B cell (primary cell): ENCODE measurements around the gene QRICH2. TPM values are rescaled to one million over a fixed set of nuclear protein-coding genes. Genes with fewer than 3 reads are reported as not detected.

Experiments used
- ATAC-seq: fragments of 200-7000 bp; cut with Tn5 transposase; one replicate; pipeline ENCODE4 v1.10.0; 2021; ENCODE audit warnings: low read depth, mild to moderate bottlenecking, moderate number of reproducible peaks, moderate library complexity
- CTCF ChIA-PET: fragments of 350-600 bp; sonication (Branson Sonifier 250); formaldehyde crosslinking; loops from one replicate; lab custom pipeline; 2021; ENCODE audit warnings: antibody characterized with exemption, inconsistent platforms; lab: Charles Lee
- POLR2A ChIA-PET: fragments of 350-600 bp; sonication (Branson Sonifier 250); formaldehyde crosslinking; loops from one replicate; lab custom pipeline; 2021; ENCODE audit warnings: antibody characterized with exemption; lab: Charles Lee
- DNase-seq: peaks from one replicate; pipeline ENCODE4 v3.0.0; 2013
- H2AFZ ChIP-seq: 2 replicates; pipeline ENCODE4 v1.6.1; 2012; ENCODE audit warnings: mild to moderate bottlenecking, low read depth, low read length; ENCODE audit not compliant: insufficient read depth, poor library complexity, severe bottlenecking
- H3K27ac ChIP-seq, 2 donors: 1 replicate in 1 of 2; 2 replicates in 1 of 2; pipeline ENCODE4 v1.5.1; 2012 to 2013; ENCODE audit warnings: low read length in 2 of 2, mild to moderate bottlenecking in 2 of 2, moderate library complexity in 1 of 2
- H3K27me3 ChIP-seq, 4 experiments: fragments of 200-600 bp in 1 of 4; sonication (generic) in 1 of 4; replicated peaks in 1 of 4; 1 replicate in 2 of 4; 2 replicates in 2 of 4; pipeline versions ENCODE4 v1.6.1 to v1.7.0; 2013 to 2016; ENCODE audit warnings: low read length in 3 of 4, mild to moderate bottlenecking in 2 of 4, mixed read lengths in 1 of 4, moderate library complexity in 1 of 4; ENCODE audit not compliant: insufficient read depth in 4 of 4, control insufficient read depth in 3 of 4; ENCODE audit errors: control extremely low read depth in 1 of 4
- H3K36me3 ChIP-seq, 2 experiments: replicated peaks in 1 of 2; 1 replicate in 1 of 2; 2 replicates in 1 of 2; pipeline versions ENCODE4 v1.6.1 to v1.7.1; 2013; ENCODE audit warnings: low read length in 1 of 2; ENCODE audit not compliant: insufficient read depth in 2 of 2, control insufficient read depth in 1 of 2; ENCODE audit errors: control extremely low read depth in 1 of 2, extremely low read depth in 1 of 2
- H3K4me1 ChIP-seq, 2 donors: fragments of 200-600 bp in 1 of 2; sonication (generic) in 1 of 2; 1 replicate in 1 of 2; 2 replicates in 1 of 2; pipeline versions ENCODE4 v1.5.1 to v1.6.1; 2013 to 2017; ENCODE audit warnings: low read length in 2 of 2; ENCODE audit not compliant: control insufficient read depth in 2 of 2, insufficient read depth in 2 of 2
- H3K4me2 ChIP-seq: replicated peaks from 2 replicates; pipeline ENCODE3; 2012; ENCODE audit warnings: mild to moderate bottlenecking, low read depth, low read length; ENCODE audit not compliant: poor library complexity, severe bottlenecking
- H3K4me3 ChIP-seq, 5 experiments: fragments of 200-600 bp in 1 of 5; sonication (generic) in 1 of 5; 1 replicate in 3 of 5; 2 replicates in 2 of 5; pipeline versions ENCODE4 v1.5.1 to v1.7.0; 2011 to 2016; ENCODE audit warnings: low read length in 4 of 5, mild to moderate bottlenecking in 4 of 5, low read depth in 2 of 5, control low read depth in 1 of 5, moderate library complexity in 1 of 5; ENCODE audit not compliant: insufficient read depth in 1 of 5; ENCODE audit errors: control extremely low read depth in 1 of 5, extremely low read depth in 1 of 5
- H3K79me2 ChIP-seq: fragments of 200-600 bp; sonication (generic); one replicate; pipeline ENCODE4 v1.6.0; 2016; ENCODE audit warnings: low read length; ENCODE audit not compliant: control insufficient read depth, insufficient read depth
- H3K9ac ChIP-seq: fragments of 200-600 bp; sonication (generic); 2 replicates; pipeline ENCODE4 v1.6.1; 2017; ENCODE audit warnings: mild to moderate bottlenecking, low read length, moderate library complexity
- H3K9me3 ChIP-seq, 3 donors: one replicate each; pipeline versions ENCODE4 v1.6.1 to v1.7.1; 2013; ENCODE audit warnings: low read length in 2 of 3; ENCODE audit not compliant: control insufficient read depth in 2 of 3, insufficient read depth in 1 of 3; ENCODE audit errors: control extremely low read depth in 1 of 3
- H4K20me1 ChIP-seq: 2 replicates; pipeline ENCODE4 v1.6.0; 2012; ENCODE audit warnings: mild to moderate bottlenecking, low read length; ENCODE audit not compliant: insufficient read depth, control insufficient read depth, poor library complexity, severe bottlenecking
- H3K27ac Mint-ChIP-seq: one replicate; pipeline ENCODE4 v1.8.0; 2021; ENCODE audit warnings: mixed read lengths
- H3K27me3 Mint-ChIP-seq: one replicate; pipeline ENCODE4 v1.8.0; 2021; ENCODE audit warnings: mixed read lengths
- H3K4me1 Mint-ChIP-seq: one replicate; pipeline ENCODE4 v1.8.0; 2021; ENCODE audit warnings: mixed read lengths
- H3K4me3 Mint-ChIP-seq: one replicate; pipeline ENCODE4 v1.8.0; 2021; ENCODE audit warnings: mixed read lengths
- H3K9me3 Mint-ChIP-seq: one replicate; pipeline ENCODE4 v1.8.0; 2022; ENCODE audit warnings: mixed read lengths; ENCODE audit not compliant: insufficient read depth
- CTCF ChIP-seq: fragments of 200-600 bp; IDR thresholded peaks from one replicate; pipeline ENCODE4 v1.8.0; 2022; ENCODE audit warnings: antibody characterized with exemption, mild to moderate bottlenecking
- EZH2 ChIP-seq: IDR thresholded peaks from 2 replicates; pipeline ENCODE4 v1.6.1; 2012; ENCODE audit warnings: borderline replicate concordance, low read depth, mild to moderate bottlenecking, moderate library complexity, low read length; ENCODE audit not compliant: insufficient read depth, poor library complexity, severe bottlenecking
- WGBS: methylation state at CpG from one replicate; pipeline ENCODE4 v1.1.5; 2013; ENCODE audit warnings: missing lambda C conversion rate; ENCODE audit not compliant: insufficient coverage; 5-methylcytosine and 5-hydroxymethylcytosine counted together
- intact Hi-C: fragments of 100-400 bp; cut with micrococcal nuclease; formaldehyde crosslinking; loops from one replicate; pipeline ENCODE4 v1.10.0; 2022
- polyA plus RNA-seq: library from polyadenylated mRNA; depleted of rRNA; stranded (reverse); fragments of >200 nt; gene quantifications from 2 replicates; pipeline ENCODE4 v1.2.3, GENCODE V29; 2012
- total RNA-seq, 2 donors: library from RNA; stranded (reverse); fragments of 120-200 nt in 1 of 2; gene quantifications; 1 replicate in 1 of 2; 2 replicates in 1 of 2; pipeline versions ENCODE4 v1.2.3 to v1.2.4, GENCODE V29; 2013 to 2022

The QRICH2 gene
- total and polyA plus RNA-seq, 2 donors (not counting 1 experiment from before 2014, with no cell fraction given), result 4.4 to 4.5 TPM

DNA sequence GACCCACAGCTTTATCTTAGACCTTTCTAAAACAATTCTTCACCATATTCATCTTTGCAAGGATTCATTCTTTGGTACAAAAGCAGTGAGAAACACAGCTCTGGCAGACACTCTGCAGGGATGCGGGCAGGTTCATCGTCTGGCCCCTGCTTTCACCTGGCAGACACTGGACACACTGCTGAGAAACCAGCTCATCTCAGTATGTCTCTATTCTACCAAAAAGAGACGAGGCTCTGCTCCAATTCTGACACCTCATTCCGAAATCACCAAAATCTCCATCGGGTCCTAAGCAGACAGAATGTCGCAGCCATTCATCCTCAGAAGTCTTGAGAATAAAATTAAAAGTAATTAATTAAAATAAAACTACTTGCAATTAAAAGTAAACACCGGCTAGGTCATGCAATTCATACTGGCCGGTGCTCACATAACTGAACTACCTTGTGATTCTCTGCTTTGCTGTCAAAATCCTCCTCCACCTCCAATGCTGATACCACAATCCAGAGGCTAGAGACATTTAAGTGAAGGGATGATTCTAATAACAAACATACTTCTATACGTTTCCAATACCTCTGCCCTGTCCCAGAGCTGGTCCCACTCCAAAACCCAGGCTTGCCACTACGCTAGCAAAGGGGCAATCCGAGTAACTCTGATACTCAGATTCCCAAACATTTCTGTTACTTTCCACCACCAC, 69.1 kb downstream of the QRICH2 start:
- WGBS, result 85% methylated on average over 6 of the region's 11 CpGs
- intact Hi-C loops, result no loop called here
- ChIA-PET CTCF (interaction anchor here (0.6 to 1.6 kb wide), 4 partner anchors 21 to 43 kb away, joined by 3 to 9 read pairs (median 4); no protein-coding TSS in a partner anchor), POLR2A (interaction anchor here (0.6 kb wide), 1 partner anchor 488 kb away, joined by 5 read pairs; the partner anchor contains the start of gene METTL23)
- Histone ChIP-seq H3K9ac (no peak overlapping the region), H3K4me1 (peaks cover 16 to 21% of the 10 kb centered on the region in 2 donors), H3K4me3 (no peak overlapping the region), H3K27me3 (peaks cover 0 to 43% (median 26%) of the 10 kb centered on the region in 4 experiments), H3K4me2 (peak overlapping the region; percentile 96), H3K27ac (no peak overlapping the region), H3K9me3 (peaks cover 0 to 5% (median 1%) of the 10 kb centered on the region in 3 donors), H2AFZ (peak overlapping the region; percentile 70), H3K79me2 (no peaks in the 10 kb centered on the region), H3K36me3 (no peaks in the 10 kb centered on the region), H4K20me1 (no peaks in the 10 kb centered on the region)
- Mint-ChIP-seq H3K9me3 (no peaks in the 10 kb centered on the region), H3K4me1 (peaks cover 11% of the 10 kb centered on the region), H3K27me3 (peaks cover 32% of the 10 kb centered on the region), H3K27ac (no peak overlapping the region), H3K4me3 (peak overlapping the region; percentile 77)
- TF ChIP-seq CTCF (no peak), EZH2 (no peak)
- DNase-seq (no peak), ATAC-seq (no peak)

GRCh38 chr17:76237859-76238313, 70.2 kb downstream of the QRICH2 start:
- H3K79me2 ChIP-seq, result no peaks in the 10 kb centered on the region
- ChIA-PET POLR2A (no interaction called here), CTCF (interaction anchor here (0.7 to 1.6 kb wide), 4 partner anchors 42 to 1502 kb away, joined by 3 to 9 read pairs (median 4); no protein-coding TSS in a partner anchor)
- H3K4me3 ChIP-seq, result no peak overlapping the region
- H3K9me3 Mint-ChIP-seq, result no peaks in the 10 kb centered on the region
- H3K27me3 Mint-ChIP-seq, result peaks cover 24% of the 10 kb centered on the region
- no peaks in the 10 kb centered on the region for H4K20me1 ChIP-seq
- no peak overlapping the region for H3K27ac Mint-ChIP-seq
- peaks cover 16 to 21% of the 10 kb centered on the region in 2 donors for H3K4me1 ChIP-seq
- TF ChIP-seq EZH2, result no peak
- no peak for TF ChIP-seq CTCF
- H3K9ac ChIP-seq, result no peak overlapping the region
- peaks cover 0 to 5% (median 1%) of the 10 kb centered on the region in 3 donors for H3K9me3 ChIP-seq
- intact Hi-C loops, result no loop called here
- ATAC-seq (no peak), DNase-seq (no peak)
- H3K27ac ChIP-seq, result no peak overlapping the region
- no peak overlapping the region for H3K4me3 Mint-ChIP-seq
- peaks cover 0 to 32% (median 18%) of the 10 kb centered on the region in 4 experiments for H3K27me3 ChIP-seq
- no peak overlapping the region for H3K4me2 ChIP-seq
- peaks cover 11% of the 10 kb centered on the region for H3K4me1 Mint-ChIP-seq
- no peaks in the 10 kb centered on the region for H3K36me3 ChIP-seq
- WGBS, result 100% methylated on average over 2 of the region's 7 CpGs
- H2AFZ ChIP-seq, result no peak overlapping the region
